Mucosa of descending colon (tissue), 3 donors: ENCODE data around the gene ARMC2. TPM values are rescaled to one million over a fixed set of nuclear protein-coding genes. Genes with fewer than 3 reads are reported as not detected.
A peak's percentile ranks its signal among the peaks of the same experiment; 100 is the strongest.

ENCODE experiments used
- ATAC-seq: fragments of 200-7000 bp; cut with Tn5 transposase; one replicate; pipeline ENCODE4 v1.9.1; 2020; ENCODE audit warnings: mild to moderate bottlenecking, moderate library complexity
- DNase-seq, 3 donors: peaks; one replicate each; pipeline ENCODE4 v3.0.0-alpha.2; 2020
- H3K36me3 ChIP-seq: fragments of 200-600 bp; one replicate; pipeline ENCODE4 v1.8.0; 2021; ENCODE audit warnings: low read depth, mild to moderate bottlenecking
- H3K4me1 ChIP-seq: fragments of 200-600 bp; one replicate; pipeline ENCODE4 v1.8.0; 2021; ENCODE audit warnings: low read depth, mild to moderate bottlenecking
- H3K4me3 ChIP-seq: fragments of 200-600 bp; one replicate; pipeline ENCODE4 v1.8.0; 2021; ENCODE audit warnings: mild to moderate bottlenecking
- H3K9me3 ChIP-seq: fragments of 200-600 bp; one replicate; pipeline ENCODE4 v1.8.0; 2021; ENCODE audit warnings: mild to moderate bottlenecking
- CTCF ChIP-seq: fragments of 200-600 bp; IDR thresholded peaks from one replicate; pipeline ENCODE4 v1.8.0; 2022; ENCODE audit warnings: antibody characterized with exemption, mild to moderate bottlenecking
- intact Hi-C, 2 donors: fragments of 100-400 bp; cut with DNase I in 1 of 2; cut with micrococcal nuclease in 1 of 2; formaldehyde crosslinking; loops; one replicate each; pipeline versions ENCODE4 v1.11.0 to v1.11.1; 2022; cut with DNase I, micrococcal nuclease
- total RNA-seq, 3 donors: library from RNA; stranded (reverse); fragmentation: NEBNext Ultra II Directional in 2 of 3; extraction: Animal tissue kit (Norgen Biotek cat#: 25700) in 2 of 3; gene quantifications; one replicate each; pipeline versions ENCODE4 v1.2.1 to v1.2.4, GENCODE V29; 2021 to 2023
- donor health status: DM: no; HTN: no; CAD: no; lungs with moderate emphysema.
- donor health status: DM: no; HTN: no; CAD: no.
- donor health status: DM: no; HTN: yes; CAD: no.

Gene ARMC2
- total RNA-seq, 3 donors from 2014 or later: 3.5 to 5.5 (median 4.8) TPM

DNA sequence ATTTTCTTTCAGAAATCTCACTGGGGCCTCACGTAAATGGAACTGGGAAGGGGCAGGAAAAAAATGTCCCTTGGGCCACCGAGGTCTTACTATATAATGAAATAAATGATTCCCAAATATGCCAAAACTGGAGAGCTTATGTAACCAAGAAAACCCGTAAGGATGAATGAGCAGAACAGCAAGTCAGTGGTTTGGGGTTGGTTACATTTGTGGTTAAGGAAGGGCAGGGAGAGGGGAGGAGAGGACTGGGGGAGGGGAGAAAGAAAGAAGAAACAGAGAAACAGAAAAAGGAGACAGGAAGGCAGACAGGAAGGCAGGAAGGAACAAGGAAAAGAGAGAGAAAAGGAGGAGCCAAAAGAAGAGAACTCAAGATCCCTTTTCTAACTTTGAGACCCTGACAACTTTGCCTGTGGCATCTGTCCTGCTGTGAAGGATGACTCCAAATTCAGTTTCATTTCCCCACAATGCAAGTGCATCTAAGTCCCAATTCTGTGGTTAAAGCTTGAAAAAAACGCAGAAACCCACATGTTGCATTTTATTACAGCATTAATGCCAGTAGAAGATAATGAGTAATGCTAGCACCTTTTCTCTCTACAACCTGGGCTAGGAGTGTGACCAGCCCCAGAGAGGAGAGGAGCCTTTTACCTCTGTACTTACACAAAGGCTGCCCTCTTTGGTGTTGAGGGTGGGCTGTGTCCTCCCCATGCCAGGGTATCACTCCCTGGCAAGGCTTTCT is 10.8 kb upstream of the ARMC2 start:
- Histone ChIP-seq H3K4me3 (no peak overlapping the region), H3K36me3 (no peaks in the 10 kb centered on the region), H3K4me1 (no peaks in the 10 kb centered on the region), H3K9me3 (no peaks in the 10 kb centered on the region)
- intact Hi-C loops: loop anchor here (5.0 kb wide), 1 partner anchor 295 kb away; no protein-coding TSS in a partner anchor
- ATAC-seq: no peak
- no peak for DNase-seq
- TF ChIP-seq CTCF: no peak

GRCh38 chr6:108838101-108838717 is 10.0 kb upstream of the ARMC2 start:
- no peak for ATAC-seq
- H3K4me1 ChIP-seq: no peaks in the 10 kb centered on the region
- no peak overlapping the region for H3K4me3 ChIP-seq
- no peak for TF ChIP-seq CTCF
- H3K9me3 ChIP-seq: no peaks in the 10 kb centered on the region
- H3K36me3 ChIP-seq: no peaks in the 10 kb centered on the region
- intact Hi-C loops: loop anchor here (5.0 kb wide), 1 partner anchor 296 kb away; no protein-coding TSS in a partner anchor
- no peak for DNase-seq

DNA sequence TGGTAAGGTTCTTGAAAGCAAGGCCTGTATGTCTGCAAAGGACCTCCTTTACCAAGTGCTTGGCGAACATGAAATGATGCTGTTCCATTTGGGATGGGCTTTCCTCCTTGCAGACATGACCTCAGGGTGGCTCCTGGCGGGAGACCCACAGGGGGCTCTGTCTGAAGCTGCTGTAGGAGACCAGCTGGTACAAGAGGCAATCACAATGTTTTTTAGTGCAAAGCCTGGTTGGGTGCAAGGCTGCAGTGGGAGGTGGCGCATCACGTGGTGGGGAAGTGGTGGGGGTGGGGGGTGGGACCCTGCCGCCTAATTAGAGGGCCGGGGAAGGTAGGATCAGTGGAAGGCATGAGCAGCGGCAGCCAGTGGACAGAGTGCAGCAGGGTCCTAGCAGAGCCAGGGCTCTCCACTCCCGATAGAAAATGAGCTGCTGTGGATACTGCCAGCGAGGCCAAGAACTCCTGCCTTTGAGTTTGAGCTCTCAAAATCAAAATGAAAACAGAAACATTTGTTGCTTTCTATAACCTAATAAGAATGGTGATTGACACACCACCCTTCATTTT is 9.1 kb upstream of the ARMC2 start:
- ATAC-seq (no peak), DNase-seq (no peak)
- Histone ChIP-seq H3K9me3 (no peaks in the 10 kb centered on the region), H3K4me3 (no peak overlapping the region), H3K36me3 (no peaks in the 10 kb centered on the region), H3K4me1 (no peaks in the 10 kb centered on the region)
- no peak for TF ChIP-seq CTCF
- intact Hi-C loops: loop anchor here (5.0 kb wide), 1 partner anchor 297 kb away; no protein-coding TSS in a partner anchor

GRCh38 chr6:108840919-108841318 is 7.3 kb upstream of the ARMC2 start:
- Histone ChIP-seq H3K9me3 (no peaks in the 10 kb centered on the region), H3K36me3 (no peaks in the 10 kb centered on the region), H3K4me1 (no peaks in the 10 kb centered on the region), H3K4me3 (no peak overlapping the region)
- TF ChIP-seq CTCF: no peak
- intact Hi-C loops: no loop called here
- DNase-seq: no peak
- no peak for ATAC-seq

- Histone ChIP-seq H3K4me1 (no peaks in the 10 kb centered on the region), H3K9me3 (no peaks in the 10 kb centered on the region), H3K4me3 (no peak overlapping the region), H3K36me3 (no peaks in the 10 kb centered on the region)
- peak; percentile 49 for ATAC-seq
- TF ChIP-seq CTCF: no peak
- no peak for DNase-seq
- intact Hi-C loops: no loop called here
Measured at GRCh38 chr6:108841377-108841855, 6.8 kb upstream of the ARMC2 start.
